Spleen (tissue), 11 donors: ENCODE data around the gene A3GALT2. TPM values are rescaled to one million over a fixed set of nuclear protein-coding genes. Genes with fewer than 3 reads are reported as not detected.

Source experiments
- DNase-seq: peaks from one replicate; pipeline ENCODE4 v3.0.0-alpha.2; 2020
- H3K27ac ChIP-seq, 8 donors: fragments of 200-600 bp; sonication (generic) in 7 of 8; 1 replicate in 4 of 8; 2 replicates in 4 of 8; pipeline versions ENCODE4 v1.5.0 to v1.8.0; 2016 to 2021; ENCODE audit warnings: inconsistent platforms in 4 of 8, mild to moderate bottlenecking in 4 of 8, moderate library complexity in 1 of 8
- H3K27me3 ChIP-seq, 7 donors: fragments of 200-600 bp; sonication (generic) in 6 of 7; replicated peaks in 1 of 7; 1 replicate in 4 of 7; 2 replicates in 3 of 7; pipeline versions ENCODE4 v1.5.0 to v1.8.0; 2016 to 2021; ENCODE audit warnings: inconsistent platforms in 3 of 7, mild to moderate bottlenecking in 1 of 7
- H3K36me3 ChIP-seq, 6 donors: fragments of 200-600 bp; sonication (generic) in 5 of 6; 1 replicate in 4 of 6; 2 replicates in 2 of 6; pipeline versions ENCODE4 v1.5.0 to v1.8.0; 2016 to 2021; ENCODE audit warnings: inconsistent platforms in 2 of 6
- H3K4me1 ChIP-seq, 6 donors: fragments of 200-600 bp; sonication (generic) in 5 of 6; 1 replicate in 3 of 6; 2 replicates in 3 of 6; pipeline versions ENCODE4 v1.5.0 to v1.8.0; 2016 to 2021; ENCODE audit warnings: inconsistent platforms in 3 of 6
- H3K4me3 ChIP-seq, 8 donors: fragments of 200-600 bp; sonication (generic) in 7 of 8; 1 replicate in 4 of 8; 2 replicates in 4 of 8; pipeline versions ENCODE4 v1.5.0 to v1.8.0; 2016 to 2021; ENCODE audit warnings: inconsistent platforms in 4 of 8, mild to moderate bottlenecking in 4 of 8, moderate library complexity in 2 of 8
- H3K9me3 ChIP-seq, 8 donors: fragments of 200-600 bp; sonication (generic) in 7 of 8; 1 replicate in 4 of 8; 2 replicates in 4 of 8; pipeline versions ENCODE4 v1.5.0 to v1.8.0; 2016 to 2021; ENCODE audit warnings: inconsistent platforms in 4 of 8
- POLR2A ChIP-seq, 3 donors: fragments of 450-650 bp; IDR thresholded peaks; one replicate each; pipeline ENCODE4 v1.5.1; 2017; ENCODE audit warnings: antibody characterized with exemption in 3 of 3, mild to moderate bottlenecking in 1 of 3
- POLR2AphosphoS5 ChIP-seq, 3 donors: sonication (generic); formaldehyde crosslinking; IDR thresholded peaks; one replicate each; pipeline ENCODE4 v1.5.1; 2017; ENCODE audit warnings: antibody characterized with exemption in 3 of 3
- WGBS, 5 donors: extraction: QIAGEN DNeasy Blood & Tissue Kit in 3 of 5; methylation state at CpG; one replicate each; pipeline versions ENCODE4 v1.1.5 to v1.1.7; 2013 to 2018; 5-methylcytosine and 5-hydroxymethylcytosine counted together
- intact Hi-C: fragments of 100-400 bp; cut with DNase I; formaldehyde crosslinking; loops from one replicate; pipeline ENCODE4 v1.15.0; 2023; ENCODE audit warnings: low total_unique reads
- polyA plus RNA-seq, 3 donors: library from polyadenylated mRNA; stranded (reverse); fragments of 200-250 nt; gene quantifications; one replicate each; pipeline ENCODE4 v1.2.1, GENCODE V29; 2013
- total RNA-seq, 7 donors: library from RNA; depleted of rRNA in 3 of 7; stranded (reverse); fragments of >200 nt in 3 of 7; fragmentation: NEBNext Ultra II Directional in 4 of 7; extraction: Animal tissue kit (Norgen Biotek cat#: 25700) in 4 of 7; gene quantifications; one replicate each; pipeline versions ENCODE4 v1.1.0 to v1.2.1, GENCODE V29; 2016 to 2021
- TF ChIP-seq, protein P1 (sequence below), 11 experiments: fragments of 200-600 bp in 7 of 11; fragments of 450-650 bp in 4 of 11; sonication (generic) in 4 of 11; IDR thresholded peaks in 8 of 11; conservative IDR thresholded peaks in 3 of 11; 1 replicate in 7 of 11; 2 replicates in 4 of 11; pipeline versions ENCODE4 v1.4.0 to v1.8.0; 2016 to 2021; ENCODE audit warnings: antibody characterized with exemption in 11 of 11, inconsistent platforms in 4 of 11, mild to moderate bottlenecking in 1 of 11
- donor health status: healthy with polysubstance abuse.
- donor health status: DM: no; HTN: no; CAD: no; lungs with moderate emphysema.
- donor health status: DM: no; HTN: no; CAD: no.
- donor health status: Bipolar disorder and iron deficiency.
- donor health status: healthy.
- donor health status: DM: no; HTN: no; CAD: no.
- donor health status: DM: yes; HTN: yes; CAD: no.

The A3GALT2 gene
- total and polyA plus RNA-seq, 10 donors = 0.10 to 1.6 (median 0.47) TPM; not detected in 7

- DNase-seq = peak; percentile 90
- TF ChIP-seq, protein P1, sequence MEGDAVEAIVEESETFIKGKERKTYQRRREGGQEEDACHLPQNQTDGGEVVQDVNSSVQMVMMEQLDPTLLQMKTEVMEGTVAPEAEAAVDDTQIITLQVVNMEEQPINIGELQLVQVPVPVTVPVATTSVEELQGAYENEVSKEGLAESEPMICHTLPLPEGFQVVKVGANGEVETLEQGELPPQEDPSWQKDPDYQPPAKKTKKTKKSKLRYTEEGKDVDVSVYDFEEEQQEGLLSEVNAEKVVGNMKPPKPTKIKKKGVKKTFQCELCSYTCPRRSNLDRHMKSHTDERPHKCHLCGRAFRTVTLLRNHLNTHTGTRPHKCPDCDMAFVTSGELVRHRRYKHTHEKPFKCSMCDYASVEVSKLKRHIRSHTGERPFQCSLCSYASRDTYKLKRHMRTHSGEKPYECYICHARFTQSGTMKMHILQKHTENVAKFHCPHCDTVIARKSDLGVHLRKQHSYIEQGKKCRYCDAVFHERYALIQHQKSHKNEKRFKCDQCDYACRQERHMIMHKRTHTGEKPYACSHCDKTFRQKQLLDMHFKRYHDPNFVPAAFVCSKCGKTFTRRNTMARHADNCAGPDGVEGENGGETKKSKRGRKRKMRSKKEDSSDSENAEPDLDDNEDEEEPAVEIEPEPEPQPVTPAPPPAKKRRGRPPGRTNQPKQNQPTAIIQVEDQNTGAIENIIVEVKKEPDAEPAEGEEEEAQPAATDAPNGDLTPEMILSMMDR (IDR thresholded peaks at IDR 0.05 in 8 of 11, conservative IDR thresholded peaks at IDR 0.05 in 3 of 11) = peak; percentile 83 to 97 (median 89)
- TF ChIP-seq POLR2A (IDR thresholded peaks at IDR 0.05) (no peak), POLR2AphosphoS5 (IDR thresholded peaks at IDR 0.05) (peak; percentile 36 to 49 (median 40))
- H3K4me3 ChIP-seq = no peak overlapping the region
- peak overlapping the region in 3 of 8 donors; percentile 34 to 70 (median 49) for H3K27ac ChIP-seq
- intact Hi-C loops = loop anchor here (5.0 kb wide), 2 partner anchors 69 to 174 kb away; partner anchors contain the start of gene ZSCAN20
- no peaks in the 10 kb centered on the region for H3K27me3 ChIP-seq
- H3K36me3 ChIP-seq = peaks cover 0 to 71% (median 25%) of the 10 kb centered on the region in 6 donors
- WGBS, 5 donors = 68 to 85% (median 72%) methylated on average over 17 to 18 of the region's 18 CpGs
- H3K4me1 ChIP-seq = peaks cover 0 to 58% (median 27%) of the 10 kb centered on the region in 6 donors
- no peaks in the 10 kb centered on the region for H3K9me3 ChIP-seq
Observed at GRCh38 chr1:33298623-33299277, 22.1 kb downstream of the A3GALT2 start.

DNA sequence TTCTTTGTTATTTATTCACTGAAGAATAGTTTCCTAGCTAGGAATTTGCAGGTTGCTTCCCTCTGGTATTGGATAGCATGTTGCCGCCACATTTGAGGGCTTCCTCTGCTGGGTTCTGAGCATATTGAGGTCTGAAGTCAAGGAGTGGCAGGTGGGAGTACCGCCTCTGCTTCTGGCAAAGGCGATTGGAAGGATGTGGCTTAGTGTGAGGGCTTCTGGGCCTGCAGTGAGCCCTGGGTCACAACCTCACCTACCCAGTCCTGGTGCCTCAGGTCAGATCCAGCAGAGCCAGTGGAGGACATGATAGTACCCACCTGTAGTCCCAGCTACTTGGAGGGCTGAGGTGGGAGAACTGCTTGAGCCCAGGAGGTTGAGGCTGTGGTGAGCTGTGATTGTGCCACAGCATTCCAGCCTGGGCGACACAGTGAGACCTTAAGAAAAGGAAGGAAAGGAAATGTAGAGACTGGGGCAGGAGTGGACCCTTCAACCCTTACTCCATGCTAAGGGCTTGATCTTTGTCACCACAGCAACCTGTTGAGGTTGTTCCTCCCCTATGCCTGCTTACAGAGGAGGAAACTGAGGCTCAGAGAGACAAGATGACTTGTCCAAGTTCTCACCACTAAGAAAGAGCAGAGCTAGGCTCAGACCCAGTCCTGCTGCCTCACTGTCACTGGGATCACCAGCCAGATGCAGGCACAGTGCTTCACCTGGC, 22.8 kb downstream of the A3GALT2 start:
- Histone ChIP-seq H3K27ac (peak overlapping the region in 3 of 8 donors; percentile 34 to 70 (median 49)), H3K9me3 (no peaks in the 10 kb centered on the region), H3K4me3 (no peak overlapping the region), H3K4me1 (peaks cover 0 to 61% (median 28%) of the 10 kb centered on the region in 6 donors), H3K27me3 (no peaks in the 10 kb centered on the region), H3K36me3 (peaks cover 0 to 78% (median 27%) of the 10 kb centered on the region in 6 donors)
- intact Hi-C loops = loop anchor here (5.0 kb wide), 2 partner anchors 69 to 174 kb away; partner anchors contain the start of gene ZSCAN20
- TF ChIP-seq POLR2AphosphoS5 (IDR thresholded peaks at IDR 0.05) (no peak), POLR2A (IDR thresholded peaks at IDR 0.05) (no peak)
- TF ChIP-seq, protein P1 (IDR thresholded peaks at IDR 0.05 in 8 of 11, conservative IDR thresholded peaks at IDR 0.05 in 3 of 11) = no peak
- DNase-seq = peak; percentile 57
- 69 to 89% (median 84%) methylated on average over 4 of the region's 4 CpGs for WGBS, 5 donors

DNA sequence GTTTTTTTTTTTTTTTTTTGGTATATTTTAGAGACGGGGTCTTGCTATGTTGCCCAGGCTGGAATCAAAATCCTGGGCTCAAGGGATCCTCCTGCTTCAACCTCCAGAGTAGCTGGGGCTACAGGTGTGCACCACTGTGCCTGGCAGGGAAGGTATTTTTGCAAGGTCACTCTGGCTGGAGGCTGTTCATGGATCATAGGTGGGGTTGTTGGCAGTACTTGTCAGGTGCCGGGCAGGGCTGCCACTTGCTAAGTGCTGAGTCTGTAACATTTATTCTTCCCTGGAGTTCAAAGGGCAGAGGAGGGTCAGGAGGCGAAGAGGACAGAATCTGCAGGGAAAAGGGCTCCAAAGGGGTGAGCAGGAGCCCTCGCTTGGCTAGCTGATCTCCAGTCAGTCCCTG, 24.1 kb downstream of the A3GALT2 start:
- peak; percentile 45 for DNase-seq
- intact Hi-C loops = loop anchor here (5.0 kb wide), 2 partner anchors 70 to 175 kb away; partner anchors contain the start of gene ZSCAN20
- H3K27ac ChIP-seq = no peak overlapping the region
- TF ChIP-seq POLR2A (IDR thresholded peaks at IDR 0.05) = no peak
- TF ChIP-seq, protein P1 (IDR thresholded peaks at IDR 0.05 in 8 of 11, conservative IDR thresholded peaks at IDR 0.05 in 3 of 11) = no peak
- no peak for TF ChIP-seq POLR2AphosphoS5 (IDR thresholded peaks at IDR 0.05)
- no peak overlapping the region for H3K4me3 ChIP-seq
- 74 to 95% (median 93%) methylated on average over 4 of the region's 4 CpGs for WGBS, 5 donors
- no peaks in the 10 kb centered on the region for H3K9me3 ChIP-seq
- no peaks in the 10 kb centered on the region for H3K27me3 ChIP-seq
- H3K4me1 ChIP-seq = peaks cover 0 to 55% (median 25%) of the 10 kb centered on the region in 6 donors
- peaks cover 0 to 83% (median 27%) of the 10 kb centered on the region in 6 donors for H3K36me3 ChIP-seq
